Endothelial cell (in vitro differentiated cells): ENCODE data around the gene KCNT2. TPM values are rescaled to one million over a fixed set of nuclear protein-coding genes. Genes with fewer than 3 reads are reported as not detected.
A peak's percentile ranks its signal among the peaks of the same experiment; 100 is the strongest.

Experiments
- DNase-seq: peaks from one replicate; pipeline ENCODE4 v3.0.0; 2021; ENCODE audit warnings: low spot score
- H3K27ac Mint-ChIP-seq: one replicate; pipeline ENCODE4 v1.8.0; 2021; ENCODE audit warnings: mixed read lengths, inconsistent platforms; ENCODE audit not compliant: unreplicated experiment
- H3K27me3 Mint-ChIP-seq: one replicate; pipeline ENCODE4 v1.8.0; 2021; ENCODE audit warnings: mild to moderate bottlenecking, moderate library complexity, mixed read lengths, inconsistent platforms; ENCODE audit not compliant: unreplicated experiment
- H3K36me3 Mint-ChIP-seq: one replicate; pipeline ENCODE4 v1.8.0; 2021; ENCODE audit warnings: mild to moderate bottlenecking, low read depth, mixed read lengths, inconsistent platforms; ENCODE audit not compliant: unreplicated experiment
- H3K4me1 Mint-ChIP-seq: one replicate; pipeline ENCODE4 v1.8.0; 2021; ENCODE audit warnings: mild to moderate bottlenecking, mixed read lengths, inconsistent platforms; ENCODE audit not compliant: unreplicated experiment
- H3K4me3 Mint-ChIP-seq: one replicate; pipeline ENCODE4 v1.8.0; 2021; ENCODE audit warnings: mild to moderate bottlenecking, mixed read lengths, inconsistent platforms; ENCODE audit not compliant: unreplicated experiment
- H3K9me3 Mint-ChIP-seq: one replicate; pipeline ENCODE4 v1.8.0; 2021; ENCODE audit warnings: mixed read lengths, inconsistent platforms; ENCODE audit not compliant: unreplicated experiment
- CTCF ChIP-seq: fragments of 200-600 bp; sonication (generic); IDR thresholded peaks from one replicate; pipeline ENCODE4 v1.5.0; 2021; ENCODE audit warnings: antibody characterized with exemption; ENCODE audit not compliant: unreplicated experiment
- long read RNA-seq: library from polyadenylated mRNA; unstranded; transcript quantifications from one replicate; pipeline ENCODE4 v2.0.0, GENCODE V29; 2020; ENCODE audit not compliant: unreplicated experiment
- total RNA-seq: library from RNA; stranded (reverse); fragmentation: NEBNext Ultra II Directional; extraction: Animal tissue kit (Norgen Biotek cat#: 25700); gene quantifications from one replicate; pipeline ENCODE4 v1.2.1, GENCODE V29; 2021; ENCODE audit not compliant: unreplicated experiment

KCNT2 gene
- total RNA-seq, result 7.1 TPM
- long read RNA-seq, result 0 reads

GRCh38 chr1:196608390-196609369, at the start of gene KCNT2:
TSS of gene KCNT2 (minus strand) at chr1:196608440. CDS start at chr1:196608309, 131 bp downstream.
- Mint-ChIP-seq H3K36me3 (no peaks in the 10 kb centered on the region), H3K4me1 (peaks cover 8% of the 10 kb centered on the region), H3K9me3 (no peaks in the 10 kb centered on the region), H3K27ac (peak within 1 kb of the TSS; percentile 68), H3K4me3 (peak within 1 kb of the TSS; percentile 97), H3K27me3 (no peaks in the 10 kb centered on the region)
- TF ChIP-seq CTCF, result no peak
- peak; percentile 81 for DNase-seq

- DNase-seq, result no peak
- TF ChIP-seq CTCF, result no peak
- H3K27me3 Mint-ChIP-seq, result no peaks in the 10 kb centered on the region
- peaks cover 11% of the 10 kb centered on the region for H3K4me1 Mint-ChIP-seq
- H3K4me3 Mint-ChIP-seq, result no peak overlapping the region
- no peak overlapping the region for H3K27ac Mint-ChIP-seq
- H3K36me3 Mint-ChIP-seq, result no peaks in the 10 kb centered on the region
- H3K9me3 Mint-ChIP-seq, result no peaks in the 10 kb centered on the region
Measured at GRCh38 chr1:196655494-196655893, 47.3 kb upstream of the KCNT2 start.

- no peaks in the 10 kb centered on the region for H3K9me3 Mint-ChIP-seq
- no peak for DNase-seq
- TF ChIP-seq CTCF, result no peak
- H3K27me3 Mint-ChIP-seq, result no peaks in the 10 kb centered on the region
- no peaks in the 10 kb centered on the region for H3K36me3 Mint-ChIP-seq
- no peak overlapping the region for H3K4me3 Mint-ChIP-seq
- H3K27ac Mint-ChIP-seq, result no peak overlapping the region
- H3K4me1 Mint-ChIP-seq, result peaks cover 11% of the 10 kb centered on the region
Measured at GRCh38 chr1:196655071-196655470, 46.8 kb upstream of the KCNT2 start.

- no peak for TF ChIP-seq CTCF
Measured at GRCh38 chr1:196654271-196654670, 46.0 kb upstream of the KCNT2 start.

GRCh38 chr1:196651637-196652215, 43.5 kb upstream of the KCNT2 start, which contains the start of gene CFH:
TSS of gene CFH (plus strand) at chr1:196652043. CDS start at chr1:196652118, 75 bp downstream.
- no peak for TF ChIP-seq CTCF
- H3K4me3 Mint-ChIP-seq, result peak within 1 kb of the TSS; percentile 89
- no peaks in the 10 kb centered on the region for H3K36me3 Mint-ChIP-seq
- no peak for DNase-seq
- no peaks in the 10 kb centered on the region for H3K9me3 Mint-ChIP-seq
- H3K27ac Mint-ChIP-seq, result peak within 1 kb of the TSS; percentile 76
- H3K4me1 Mint-ChIP-seq, result peaks cover 11% of the 10 kb centered on the region
- H3K27me3 Mint-ChIP-seq, result peaks cover 1% of the 10 kb centered on the region

More at GRCh38 chr1:196654271-196654670, 46.0 kb upstream of the KCNT2 start:
- Mint-ChIP-seq H3K36me3 (no peaks in the 10 kb centered on the region), H3K9me3 (no peaks in the 10 kb centered on the region), H3K27me3 (peaks cover 1% of the 10 kb centered on the region), H3K4me1 (peaks cover 11% of the 10 kb centered on the region), H3K4me3 (no peak overlapping the region), H3K27ac (no peak overlapping the region)
- DNase-seq, result no peak
